C4-2B (cell line): ENCODE data around the gene GLYR1.

Source experiments
- CTCF ChIP-seq: fragments of 450-650 bp; conservative IDR thresholded peaks from 2 replicates; pipeline ENCODE4 v1.5.1; 2017; ENCODE audit warnings: mild to moderate bottlenecking
- ZFX ChIP-seq: fragments of 450-650 bp; IDR thresholded peaks from 2 replicates; pipeline ENCODE4 v1.6.1; 2017

GRCh38 chr16:4873091-4873490 is 26.0 kb upstream of the GLYR1 start:
- TF ChIP-seq CTCF, result no peak
- no peak for TF ChIP-seq ZFX
